GM12891 (cell line): Measurements from ENCODE around the gene WDR20.

ENCODE experiments used
- PAX5 ChIP-seq: IDR thresholded peaks from 2 replicates; pipeline ENCODE4 v1.6.1; 2011; ENCODE audit warnings: low read length, moderate library complexity, mild to moderate bottlenecking; ENCODE audit not compliant: insufficient read depth, severe bottlenecking
- POLR2A ChIP-seq: IDR thresholded peaks from 2 replicates; pipeline ENCODE4 v1.6.1; 2011; ENCODE audit warnings: low read depth, low read length, control low read depth
- POU2F2 ChIP-seq: IDR thresholded peaks from 2 replicates; pipeline ENCODE4 v1.6.1; 2011; ENCODE audit warnings: low read depth, mild to moderate bottlenecking, control low read depth, low read length, moderate library complexity
- SPI1 ChIP-seq: IDR thresholded peaks from 2 replicates; pipeline ENCODE4 v1.6.1; 2011; ENCODE audit warnings: low read depth, low read length, control low read depth
- TAF1 ChIP-seq: IDR thresholded peaks from 2 replicates; pipeline ENCODE4 v1.6.1; 2011; ENCODE audit warnings: low read depth, low read length, control low read depth

DNA sequence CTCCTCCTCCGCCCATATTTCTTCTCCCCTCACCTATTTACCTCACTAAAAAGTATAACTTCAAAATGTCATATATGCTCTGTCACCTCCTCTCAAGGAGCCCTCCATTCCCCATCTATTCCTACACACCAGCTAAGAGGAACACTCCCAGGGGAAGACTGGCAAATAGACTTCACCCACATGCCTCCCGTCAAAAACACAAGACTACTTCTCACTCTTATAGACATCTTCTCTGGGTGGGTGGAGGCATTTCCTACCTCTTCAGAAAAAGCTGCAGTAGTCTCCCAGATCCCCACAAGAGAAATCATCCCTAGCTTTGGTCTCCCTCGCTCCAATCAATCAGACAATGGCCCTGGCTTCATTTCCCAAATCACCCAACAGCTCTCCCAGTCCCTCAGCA lies 99.1 kb downstream of the WDR20 start:
- TF ChIP-seq POLR2A, result no peak
- TF ChIP-seq PAX5, result no peak
- no peak for TF ChIP-seq TAF1
- TF ChIP-seq POU2F2, result no peak
- TF ChIP-seq SPI1, result no peak
